Mucosa of rectum (tissue), 2 donors: Measurements from ENCODE around the gene TMEM145.
"Not testable (repeated sequence)": the region's sequence is repeated elsewhere in the genome, so short reads cannot be mapped to it uniquely, and the experiment has no call there.

ENCODE experiments used
- H3K27ac ChIP-seq, 2 donors: one replicate each; pipeline ENCODE4 v1.7.0; 2013; ENCODE audit warnings: inconsistent platforms in 2 of 2, low read depth in 2 of 2, low read length in 2 of 2
- H3K27me3 ChIP-seq, 2 donors: one replicate each; pipeline ENCODE4 v1.7.0; 2013; ENCODE audit warnings: low read length in 2 of 2; ENCODE audit not compliant: control insufficient read depth in 2 of 2, insufficient read depth in 2 of 2
- H3K36me3 ChIP-seq, 2 donors: one replicate each; pipeline ENCODE4 v1.7.0; 2013; ENCODE audit warnings: low read length in 2 of 2; ENCODE audit not compliant: control insufficient read depth in 2 of 2, insufficient read depth in 2 of 2
- H3K4me1 ChIP-seq, 2 donors: one replicate each; pipeline ENCODE4 v1.7.0; 2013; ENCODE audit warnings: low read length in 2 of 2, mild to moderate bottlenecking in 1 of 2; ENCODE audit not compliant: control insufficient read depth in 2 of 2, insufficient read depth in 2 of 2
- H3K4me3 ChIP-seq, 2 donors: one replicate each; pipeline ENCODE4 v1.7.0; 2013; ENCODE audit warnings: low read length in 2 of 2
- H3K9ac ChIP-seq, 2 donors: one replicate each; pipeline ENCODE4 v1.7.0; 2013; ENCODE audit warnings: low read length in 2 of 2, low read depth in 1 of 2, mild to moderate bottlenecking in 1 of 2
- H3K9me3 ChIP-seq, 2 donors: one replicate each; pipeline ENCODE4 v1.7.0; 2013; ENCODE audit warnings: low read length in 2 of 2; ENCODE audit not compliant: control insufficient read depth in 2 of 2
- donor health status: healthy.
- donor health status: Normal muscosa, but diverticular disease.

Gene TMEM145

GRCh38 chr19:42313096-42313839, at the start of gene TMEM145:
Gene TMEM145, plus strand, starts transcription at chr19:42313309. Its CDS starts 68 bp downstream, at chr19:42313377.
- Histone ChIP-seq H3K9ac (no peak within 1 kb of the TSS), H3K27me3 (peaks cover 14 to 30% of the 10 kb centered on the region in 2 donors), H3K36me3 (no peaks in the 10 kb centered on the region), H3K4me1 (peaks cover 4 to 6% of the 10 kb centered on the region in 2 donors), H3K27ac (no peak within 1 kb of the TSS), H3K9me3 (no peaks in the 10 kb centered on the region), H3K4me3 (peak within 1 kb of the TSS; percentile 43 to 48)

GRCh38 chr19:42266105-42266504, 47.0 kb upstream of the TMEM145 start:
- H3K36me3 ChIP-seq, H3K9me3 ChIP-seq, H3K27me3 ChIP-seq, H3K9ac ChIP-seq, H3K4me3 ChIP-seq, H3K27ac ChIP-seq: not testable (repeated sequence)
- peaks cover 22 to 23% of the 10 kb centered on the region in 2 donors for H3K4me1 ChIP-seq

GRCh38 chr19:42266928-42267603, 46.0 kb upstream of the TMEM145 start:
- not testable (repeated sequence) for H3K4me3 ChIP-seq, H3K27ac ChIP-seq

GRCh38 chr19:42267644-42268141, 45.4 kb upstream of the TMEM145 start:
- peak overlapping the region; percentile 63 to 78 for H3K4me3 ChIP-seq
- H3K4me1 ChIP-seq, result peaks cover 26% of the 10 kb centered on the region in 2 donors
- H3K36me3 ChIP-seq, result peaks cover 8 to 10% of the 10 kb centered on the region in 2 donors
- peak overlapping the region; percentile 96 to 99 for H3K27ac ChIP-seq
- H3K27me3 ChIP-seq, result no peaks in the 10 kb centered on the region
- no peaks in the 10 kb centered on the region for H3K9me3 ChIP-seq
- H3K9ac ChIP-seq, result peak overlapping the region; percentile 81 to 92

More at GRCh38 chr19:42266928-42267603, 46.0 kb upstream of the TMEM145 start:
- H3K9me3 ChIP-seq, H3K27me3 ChIP-seq, H3K36me3 ChIP-seq, H3K9ac ChIP-seq: not testable (repeated sequence)
- H3K4me1 ChIP-seq, result peaks cover 26% of the 10 kb centered on the region in 2 donors

GRCh38 chr19:42268142-42268703, 44.9 kb upstream of the TMEM145 start:
- H3K9ac ChIP-seq, result peak overlapping the region; percentile 92 to 98
- H3K4me3 ChIP-seq, result peak overlapping the region; percentile 78 to 93
- peaks cover 11 to 13% of the 10 kb centered on the region in 2 donors for H3K36me3 ChIP-seq
- H3K9me3 ChIP-seq, result no peaks in the 10 kb centered on the region
- H3K27ac ChIP-seq, result peak overlapping the region; percentile 96 to 99
- H3K27me3 ChIP-seq, result no peaks in the 10 kb centered on the region
- peaks cover 26% of the 10 kb centered on the region in 2 donors for H3K4me1 ChIP-seq

- Histone ChIP-seq H3K4me3 (peak within 1 kb of the TSS; percentile 86 to 93), H3K4me1 (peaks cover 26% of the 10 kb centered on the region in 2 donors), H3K9ac (peak within 1 kb of the TSS; percentile 93 to 98), H3K27me3 (no peaks in the 10 kb centered on the region), H3K36me3 (peaks cover 18% of the 10 kb centered on the region in 2 donors), H3K9me3 (no peaks in the 10 kb centered on the region), H3K27ac (peak within 1 kb of the TSS; percentile 96 to 99)
Observed at GRCh38 chr19:42268704-42269477, 44.2 kb upstream of the TMEM145 start, which contains the start of gene CIC. Gene CIC, plus strand, starts transcription at chr19:42269252. Its CDS starts 2,532 bp downstream, at chr19:42271784.

GRCh38 chr19:42269478-42270345, 43.4 kb upstream of the TMEM145 start:
- Histone ChIP-seq H3K36me3 (peaks cover 23 to 26% of the 10 kb centered on the region in 2 donors), H3K9ac (peak overlapping the region; percentile 91 to 93), H3K27me3 (no peaks in the 10 kb centered on the region), H3K4me3 (peak overlapping the region; percentile 86 to 89), H3K4me1 (peaks cover 26% of the 10 kb centered on the region in 2 donors), H3K9me3 (no peaks in the 10 kb centered on the region), H3K27ac (peak overlapping the region; percentile 92 to 95)

- Histone ChIP-seq H3K4me1 (peaks cover 26 to 31% of the 10 kb centered on the region in 2 donors), H3K9me3 (no peaks in the 10 kb centered on the region)
Observed at GRCh38 chr19:42270346-42271044, 42.6 kb upstream of the TMEM145 start.

More at GRCh38 chr19:42270346-42271044, 42.6 kb upstream of the TMEM145 start:
- peak overlapping the region; percentile 91 to 93 for H3K9ac ChIP-seq
- peak overlapping the region; percentile 86 to 89 for H3K4me3 ChIP-seq
- H3K27ac ChIP-seq, result peak overlapping the region; percentile 92 to 95
- H3K36me3 ChIP-seq, result peaks cover 26 to 30% of the 10 kb centered on the region in 2 donors
- no peaks in the 10 kb centered on the region for H3K27me3 ChIP-seq
